Measurements from ENCODE around the gene PEMT. TPM values are rescaled to one million over a fixed set of nuclear protein-coding genes. Genes with fewer than 3 reads are reported as not detected.

PEMT gene
- total RNA-seq, 3 donors from 2014 or later (not counting 1 experiment from before 2014, with no cell fraction given), result 10.3 to 13.6 (median 12.6) TPM

- no peak for TF ChIP-seq CTCF (IDR thresholded peaks at IDR 0.05)
- intact Hi-C loops (cut with micrococcal nuclease), result no loop called here
- Histone ChIP-seq H3K4me3 (ENCODE audit: low read length) (no peak overlapping the region), H3K27me3 (ENCODE audit: control insufficient read depth, insufficient read depth, low read length) (no peaks in the 10 kb centered on the region), H3K27ac (ENCODE audit: low read length) (no peak overlapping the region), H3K36me3 (ENCODE audit: control insufficient read depth, insufficient read depth, low read length) (no peaks in the 10 kb centered on the region), H3K4me1 (ENCODE audit: control insufficient read depth, insufficient read depth, low read length) (no peaks in the 10 kb centered on the region), H3K9me3 (ENCODE audit: control insufficient read depth, insufficient read depth, low read length) (no peaks in the 10 kb centered on the region)
- no peaks in the 10 kb centered on the region for H3K9me3 Mint-ChIP-seq
- no peaks in the 10 kb centered on the region for H3K36me3 Mint-ChIP-seq
- H3K27ac Mint-ChIP-seq, result no peak overlapping the region
- DNase-seq (no peak), ATAC-seq (no peak)
- 92% methylated on average over 7 of the region's 7 CpGs for WGBS (ENCODE audit: insufficient coverage)
- H3K4me1 Mint-ChIP-seq, result peaks cover 0 to 16% of the 10 kb centered on the region in 2 donors
- H3K4me3 Mint-ChIP-seq, result no peak overlapping the region
- no peaks in the 10 kb centered on the region for H3K27me3 Mint-ChIP-seq (ENCODE audit: low read depth in 2 of 2)
Observed at GRCh38 chr17:17513626-17514025, 77.9 kb downstream of the PEMT start.

DNA sequence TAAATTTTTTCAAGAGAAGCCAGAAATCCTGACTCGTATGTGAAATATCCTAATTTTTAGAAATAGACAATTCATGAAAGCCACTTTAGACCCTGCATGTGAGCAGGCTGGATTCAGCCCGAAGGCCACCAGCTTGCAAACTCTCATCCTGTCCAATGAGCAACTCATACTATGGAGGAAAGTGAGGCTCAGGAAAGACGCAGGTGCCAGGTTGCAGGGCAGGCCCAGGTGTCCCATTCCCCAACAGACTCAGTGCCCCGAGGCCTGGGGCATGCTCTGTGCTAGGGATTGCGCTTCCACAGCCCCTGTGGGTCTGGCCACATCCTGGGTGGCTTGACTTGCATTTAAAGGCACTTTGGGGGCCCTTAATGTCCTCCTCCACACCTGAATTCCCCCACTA lies 78.6 kb downstream of the PEMT start:
- Histone ChIP-seq H3K36me3 (ENCODE audit: control insufficient read depth, insufficient read depth, low read length) (no peaks in the 10 kb centered on the region), H3K4me3 (ENCODE audit: low read length) (no peak overlapping the region), H3K4me1 (ENCODE audit: control insufficient read depth, insufficient read depth, low read length) (no peaks in the 10 kb centered on the region), H3K27me3 (ENCODE audit: control insufficient read depth, insufficient read depth, low read length) (no peaks in the 10 kb centered on the region), H3K9me3 (ENCODE audit: control insufficient read depth, insufficient read depth, low read length) (no peaks in the 10 kb centered on the region), H3K27ac (ENCODE audit: low read length) (no peak overlapping the region)
- Mint-ChIP-seq H3K4me3 (no peak overlapping the region), H3K36me3 (no peaks in the 10 kb centered on the region), H3K27me3 (ENCODE audit: low read depth in 2 of 2) (no peaks in the 10 kb centered on the region), H3K27ac (no peak overlapping the region), H3K4me1 (peaks cover 0 to 16% of the 10 kb centered on the region in 2 donors), H3K9me3 (no peaks in the 10 kb centered on the region)
- ATAC-seq, result no peak
- DNase-seq, result no peak
- intact Hi-C loops (cut with micrococcal nuclease), result no loop called here
- TF ChIP-seq CTCF (IDR thresholded peaks at IDR 0.05), result no peak
- WGBS (ENCODE audit: insufficient coverage), result 84% methylated on average over 5 of the region's 5 CpGs

GRCh38 chr17:17511881-17512858 lies 79.3 kb downstream of the PEMT start:
- ATAC-seq (no peak), DNase-seq (no peak)
- no peak overlapping the region for H3K27ac ChIP-seq (ENCODE audit: low read length)
- Mint-ChIP-seq H3K27me3 (ENCODE audit: low read depth in 2 of 2) (no peaks in the 10 kb centered on the region), H3K27ac (no peak overlapping the region), H3K9me3 (no peaks in the 10 kb centered on the region), H3K4me3 (no peak overlapping the region), H3K36me3 (no peaks in the 10 kb centered on the region), H3K4me1 (peaks cover 0 to 16% of the 10 kb centered on the region in 2 donors)
- H3K4me1 ChIP-seq (ENCODE audit: control insufficient read depth, insufficient read depth, low read length), result no peaks in the 10 kb centered on the region
- H3K36me3 ChIP-seq (ENCODE audit: control insufficient read depth, insufficient read depth, low read length), result no peaks in the 10 kb centered on the region
- intact Hi-C loops (cut with micrococcal nuclease), result no loop called here
- WGBS (ENCODE audit: insufficient coverage), result 60% methylated on average over 29 of the region's 29 CpGs
- no peak overlapping the region for H3K4me3 ChIP-seq (ENCODE audit: low read length)
- TF ChIP-seq CTCF (IDR thresholded peaks at IDR 0.05), result no peak
- no peaks in the 10 kb centered on the region for H3K27me3 ChIP-seq (ENCODE audit: control insufficient read depth, insufficient read depth, low read length)
- H3K9me3 ChIP-seq (ENCODE audit: control insufficient read depth, insufficient read depth, low read length), result no peaks in the 10 kb centered on the region

Measured in natural killer cell (primary cell).